GM12878 (cell line): Measurements from ENCODE around the gene TBC1D8. TPM values are rescaled to one million over a fixed set of nuclear protein-coding genes. Genes with fewer than 3 reads are reported as not detected.
A peak's percentile ranks its signal among the peaks of the same experiment; 100 is the strongest.

Experiments used
- ATF3 ChIP-seq: IDR thresholded peaks from 2 replicates; pipeline ENCODE4 v1.6.1; 2011; ENCODE audit warnings: low read depth, mild to moderate bottlenecking, low read length, moderate library complexity, borderline replicate concordance; ENCODE audit errors: extremely low read depth
- BHLHE40 ChIP-seq, 2 experiments: fragments of 450-650 bp in 1 of 2; IDR thresholded peaks; 2 replicates each; pipeline ENCODE4 v1.6.1; 2011 to 2017; ENCODE audit warnings: low read depth in 2 of 2, borderline replicate concordance in 1 of 2, improper control_type of control experiment in 1 of 2, low read length in 1 of 2, mild to moderate bottlenecking in 1 of 2
- BRCA1 ChIP-seq: IDR thresholded peaks from 2 replicates; pipeline ENCODE4 v1.6.1; 2011; ENCODE audit warnings: low read depth, low read length, improper control_type of control experiment
- CTCF ChIP-seq, 3 experiments: IDR thresholded peaks in 2 of 3; conservative IDR thresholded peaks in 1 of 3; 2 replicates each; pipeline ENCODE4 v1.5.1; 2011; ENCODE audit warnings: low read depth in 3 of 3, low read length in 3 of 3, mild to moderate bottlenecking in 3 of 3, control low read depth in 2 of 3, moderate library complexity in 2 of 3, inconsistent platforms in 1 of 3, mixed read lengths in 1 of 3; ENCODE audit not compliant: control insufficient read depth in 2 of 3, insufficient read depth in 1 of 3; ENCODE audit errors: extremely low read depth in 1 of 3
- GATAD2B ChIP-seq: fragments of 450-650 bp; conservative IDR thresholded peaks from 2 replicates; pipeline ENCODE4 v1.6.1; 2017; ENCODE audit warnings: low read depth, mild to moderate bottlenecking, moderate library complexity
- NKRF ChIP-seq: fragments of 450-650 bp; conservative IDR thresholded peaks from 2 replicates; pipeline ENCODE4 v1.6.1; 2017; ENCODE audit warnings: mild to moderate bottlenecking, moderate library complexity
- PAX5 ChIP-seq: IDR thresholded peaks from 2 replicates; pipeline ENCODE4 v1.6.1; 2011; ENCODE audit warnings: low read depth, low read length, borderline replicate concordance
- PAX8 ChIP-seq: fragments of 450-650 bp; IDR thresholded peaks from 2 replicates; pipeline ENCODE4 v1.6.1; 2017; ENCODE audit warnings: mild to moderate bottlenecking, moderate library complexity
- PBX3 ChIP-seq: IDR thresholded peaks from 2 replicates; pipeline ENCODE4 v1.6.1; 2011; ENCODE audit warnings: mild to moderate bottlenecking, low read depth, low read length, moderate library complexity; ENCODE audit not compliant: insufficient replicate concordance
- PKNOX1 ChIP-seq: fragments of 450-650 bp; IDR thresholded peaks from 2 replicates; pipeline ENCODE4 v1.6.1; 2016; ENCODE audit warnings: mild to moderate bottlenecking
- RELA ChIP-seq: fragments of 450-650 bp; IDR thresholded peaks from 2 replicates; pipeline ENCODE4 v1.8.0; 2014; ENCODE audit warnings: borderline replicate concordance; ENCODE audit not compliant: partially characterized antibody
- REST ChIP-seq: IDR thresholded peaks from 2 replicates; pipeline ENCODE4 v1.6.1; 2012; ENCODE audit warnings: mild to moderate bottlenecking, low read depth, low read length
- SIN3A ChIP-seq: IDR thresholded peaks from 2 replicates; pipeline ENCODE4 v1.6.1; 2012; ENCODE audit warnings: low read depth, low read length, improper control_type of control experiment
- polyA plus RNA-seq, 11 experiments: library from polyadenylated mRNA; depleted of rRNA in 4 of 11; unstranded in 6 of 11; stranded (reverse) in 5 of 11; fragments of >200 nt; fragmentation: Nextera tagmentation in 4 of 11; fragmentation: Illumina TruSeq in 1 of 11; extraction: Ambion mirVana in 4 of 11; extraction: Trizol in 1 of 11; gene quantifications; 1 replicate in 1 of 11; 2 replicates in 10 of 11; pipeline versions ENCODE4 v1.2.1 to v1.2.3, GENCODE V29; 2011 to 2016; ENCODE audit warnings: inconsistent platforms in 2 of 11, missing spikeins in 2 of 11, low read depth in 1 of 11
- total RNA-seq, 4 experiments: library from RNA; depleted of rRNA in 3 of 4; stranded (reverse); fragments of >200 nt in 3 of 4; fragmentation: Illumina TruSeq in 1 of 4; extraction: Trizol in 1 of 4; gene quantifications; 2 replicates each; pipeline versions ENCODE4 v1.2.1 to v1.2.3, GENCODE V29; 2013 to 2021

Gene TBC1D8
- total and polyA plus RNA-seq, 10 of the 15 experiments (the other 5 are each of a cell fraction or from before 2014, with no cell fraction given), result 0.80 to 4.9 (median 4.4) TPM

- peak; percentile 40 for TF ChIP-seq PBX3
- peak; percentile 15; the same call in 1 of the 2 replicates for TF ChIP-seq PAX5
- TF ChIP-seq PKNOX1, result peak; percentile 45; the same call in 1 of the 2 replicates
- TF ChIP-seq ATF3, result no peak
- no peak for TF ChIP-seq BRCA1
- peak; percentile 35; the same call in 1 of the 2 replicates for TF ChIP-seq SIN3A
- no peak for TF ChIP-seq REST
- TF ChIP-seq PAX8, result no peak
- TF ChIP-seq CTCF (IDR thresholded peaks at IDR 0.05 in 2 of 3, conservative IDR thresholded peaks at IDR 0.05 in 1 of 3; ENCODE audit: control insufficient read depth in 2 of 3, extremely low read depth in 1 of 3, insufficient read depth in 1 of 3, low read depth in 3 of 3, low read length in 3 of 3), result peak; percentile 85 to 97 (median 93); a peak in 5 of 6 replicates
- peak; percentile 62; the same call in 1 of the 2 replicates for TF ChIP-seq NKRF
- peak in 1 of 2 experiments; percentile 10; a peak in 1 of 4 replicates for TF ChIP-seq BHLHE40 (IDR thresholded peaks at IDR 0.05; ENCODE audit: borderline replicate concordance in 1 of 2, low read depth in 2 of 2, low read length in 1 of 2)
- TF ChIP-seq RELA, result no peak
- no peak for TF ChIP-seq GATAD2B
Measured at GRCh38 chr2:101152272-101153076, 1.3 kb upstream of the TBC1D8 start (continued).
